ENCODE data around the gene CCDC137.
A peak's percentile ranks its signal among the peaks of the same experiment; 100 is the strongest.

The CCDC137 gene

DNA sequence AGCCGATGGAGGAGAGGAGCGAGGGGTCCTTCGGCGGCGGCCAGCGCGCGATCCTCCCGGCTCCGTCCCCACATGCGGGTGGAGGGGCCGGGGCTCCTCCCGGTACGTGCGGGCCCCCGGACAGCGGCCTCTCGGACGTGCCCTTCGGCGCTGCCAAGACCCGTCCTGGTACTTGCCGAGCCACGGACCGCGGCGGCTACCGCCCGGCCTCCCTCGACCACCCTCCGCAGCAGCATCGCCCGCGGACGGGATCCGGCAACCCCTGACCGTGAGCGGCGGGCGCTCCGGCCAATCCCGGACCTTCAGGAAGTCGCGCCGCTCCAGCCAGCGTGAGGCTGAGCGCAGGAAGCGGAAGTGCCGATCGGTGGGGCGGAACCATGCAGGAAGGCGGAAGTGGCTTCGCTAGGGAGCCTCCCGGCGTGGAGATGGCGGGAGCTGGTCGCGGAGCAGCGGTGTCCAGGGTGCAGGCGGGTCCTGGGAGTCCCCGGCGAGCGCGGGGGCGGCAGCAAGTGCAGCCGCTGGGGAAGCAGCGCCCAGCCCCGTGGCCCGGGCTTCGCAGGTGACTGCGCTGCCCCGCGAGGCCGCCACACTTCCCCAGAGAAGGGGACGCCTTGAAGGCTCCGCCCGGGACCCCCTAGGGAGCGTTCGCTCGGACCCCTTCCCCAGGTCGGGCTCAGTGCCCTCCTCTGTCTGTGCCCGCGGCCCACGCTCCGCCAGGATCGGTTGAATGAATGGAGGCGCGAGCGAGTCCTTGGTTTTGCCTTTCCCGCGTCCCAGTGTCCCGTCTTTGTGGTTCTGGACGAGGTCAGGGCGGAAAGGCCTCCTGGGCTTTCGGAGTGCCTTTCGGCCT is at the start of gene CCDC137, which contains the start of gene OXLD1 (continued):
- TF ChIP-seq ZNF596 (tag by site-specific recombination; IDR thresholded peaks at IDR 0.05) (no peak), ZNF76 (tag by site-specific recombination; IDR thresholded peaks at IDR 0.05; ENCODE audit: borderline replicate concordance, low read depth) (peak; percentile 69; the same call in 1 of the 2 replicates), ZNF223 (tag by site-specific recombination; IDR thresholded peaks at IDR 0.05) (no peak), ZNF302 (tag by site-specific recombination; IDR thresholded peaks at IDR 0.05; ENCODE audit: low read depth) (no peak), ZNF416 (tag by site-specific recombination; IDR thresholded peaks at IDR 0.05) (no peak), ZNF768 (tag by site-specific recombination; IDR thresholded peaks at IDR 0.05) (no peak), ZNF132 (tag by site-specific recombination; IDR thresholded peaks at IDR 0.05; ENCODE audit: borderline replicate concordance) (no peak), SCRT2 (tag by site-specific recombination; IDR thresholded peaks at IDR 0.05) (no peak), ZNF211 (tag by site-specific recombination; IDR thresholded peaks at IDR 0.05; ENCODE audit: low read depth) (no peak), MZF1 (tag by site-specific recombination; IDR thresholded peaks at IDR 0.05; ENCODE audit: borderline replicate concordance) (no peak), ZNF391 (tag by site-specific recombination; IDR thresholded peaks at IDR 0.05; ENCODE audit: borderline replicate concordance, low read depth) (no peak), ZNF433 (tag by site-specific recombination; IDR thresholded peaks at IDR 0.05; ENCODE audit: low read depth) (no peak), ZIC2 (tag by site-specific recombination; IDR thresholded peaks at IDR 0.05) (peak; percentile 82), SP7 (tag by site-specific recombination; IDR thresholded peaks at IDR 0.05) (0 out of 2 replicates have a peak, but pooled peaks have one; percentile 28), ZNF654 (tag by site-specific recombination; IDR thresholded peaks at IDR 0.05; ENCODE audit: low read depth) (no peak), ZNF266 (tag by site-specific recombination; IDR thresholded peaks at IDR 0.05; ENCODE audit: low read depth) (no peak), ZNF529 (tag by site-specific recombination; IDR thresholded peaks at IDR 0.05; ENCODE audit: insufficient replicate concordance) (no peak), ZNF423 (tag by site-specific recombination; IDR thresholded peaks at IDR 0.05) (peak; percentile 35; the same call in 1 of the 2 replicates), ZNF530 (tag by site-specific recombination; IDR thresholded peaks at IDR 0.05; ENCODE audit: low read depth) (no peak), YY2 (tag by site-specific recombination; IDR thresholded peaks at IDR 0.05) (peak; percentile 92), ZNF19 (tag by site-specific recombination; IDR thresholded peaks at IDR 0.05; ENCODE audit: low read depth) (no peak), BCL11B (tag by site-specific recombination; IDR thresholded peaks at IDR 0.05; ENCODE audit: low read depth) (peak; percentile 82; the same call in 1 of the 2 replicates), ZNF521 (tag by site-specific recombination; IDR thresholded peaks at IDR 0.05) (no peak), ZNF155 (tag by site-specific recombination; IDR thresholded peaks at IDR 0.05) (no peak), ZNF174 (tag by site-specific recombination; IDR thresholded peaks at IDR 0.05) (no peak), ZNF610 (tag by site-specific recombination; IDR thresholded peaks at IDR 0.05; ENCODE audit: borderline replicate concordance) (0 out of 2 replicates have a peak, but pooled peaks have one; percentile 12), TCF7L2 (IDR thresholded peaks at IDR 0.05; ENCODE audit: borderline replicate concordance, low read depth, low read length) (no peak)
- TF ChIP-seq, protein P1, sequence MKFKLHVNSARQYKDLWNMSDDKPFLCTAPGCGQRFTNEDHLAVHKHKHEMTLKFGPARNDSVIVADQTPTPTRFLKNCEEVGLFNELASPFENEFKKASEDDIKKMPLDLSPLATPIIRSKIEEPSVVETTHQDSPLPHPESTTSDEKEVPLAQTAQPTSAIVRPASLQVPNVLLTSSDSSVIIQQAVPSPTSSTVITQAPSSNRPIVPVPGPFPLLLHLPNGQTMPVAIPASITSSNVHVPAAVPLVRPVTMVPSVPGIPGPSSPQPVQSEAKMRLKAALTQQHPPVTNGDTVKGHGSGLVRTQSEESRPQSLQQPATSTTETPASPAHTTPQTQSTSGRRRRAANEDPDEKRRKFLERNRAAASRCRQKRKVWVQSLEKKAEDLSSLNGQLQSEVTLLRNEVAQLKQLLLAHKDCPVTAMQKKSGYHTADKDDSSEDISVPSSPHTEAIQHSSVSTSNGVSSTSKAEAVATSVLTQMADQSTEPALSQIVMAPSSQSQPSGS (tag by site-specific recombination; IDR thresholded peaks at IDR 0.05; ENCODE audit: low read depth): no peak
- TF ChIP-seq, protein P2, sequence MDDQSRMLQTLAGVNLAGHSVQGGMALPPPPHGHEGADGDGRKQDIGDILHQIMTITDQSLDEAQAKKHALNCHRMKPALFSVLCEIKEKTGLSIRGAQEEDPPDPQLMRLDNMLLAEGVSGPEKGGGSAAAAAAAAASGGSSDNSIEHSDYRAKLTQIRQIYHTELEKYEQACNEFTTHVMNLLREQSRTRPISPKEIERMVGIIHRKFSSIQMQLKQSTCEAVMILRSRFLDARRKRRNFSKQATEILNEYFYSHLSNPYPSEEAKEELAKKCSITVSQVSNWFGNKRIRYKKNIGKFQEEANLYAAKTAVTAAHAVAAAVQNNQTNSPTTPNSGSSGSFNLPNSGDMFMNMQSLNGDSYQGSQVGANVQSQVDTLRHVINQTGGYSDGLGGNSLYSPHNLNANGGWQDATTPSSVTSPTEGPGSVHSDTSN (CRISPR knock-in tag; IDR thresholded peaks at IDR 0.05): peak; percentile 100
- TF ChIP-seq, protein P3, sequence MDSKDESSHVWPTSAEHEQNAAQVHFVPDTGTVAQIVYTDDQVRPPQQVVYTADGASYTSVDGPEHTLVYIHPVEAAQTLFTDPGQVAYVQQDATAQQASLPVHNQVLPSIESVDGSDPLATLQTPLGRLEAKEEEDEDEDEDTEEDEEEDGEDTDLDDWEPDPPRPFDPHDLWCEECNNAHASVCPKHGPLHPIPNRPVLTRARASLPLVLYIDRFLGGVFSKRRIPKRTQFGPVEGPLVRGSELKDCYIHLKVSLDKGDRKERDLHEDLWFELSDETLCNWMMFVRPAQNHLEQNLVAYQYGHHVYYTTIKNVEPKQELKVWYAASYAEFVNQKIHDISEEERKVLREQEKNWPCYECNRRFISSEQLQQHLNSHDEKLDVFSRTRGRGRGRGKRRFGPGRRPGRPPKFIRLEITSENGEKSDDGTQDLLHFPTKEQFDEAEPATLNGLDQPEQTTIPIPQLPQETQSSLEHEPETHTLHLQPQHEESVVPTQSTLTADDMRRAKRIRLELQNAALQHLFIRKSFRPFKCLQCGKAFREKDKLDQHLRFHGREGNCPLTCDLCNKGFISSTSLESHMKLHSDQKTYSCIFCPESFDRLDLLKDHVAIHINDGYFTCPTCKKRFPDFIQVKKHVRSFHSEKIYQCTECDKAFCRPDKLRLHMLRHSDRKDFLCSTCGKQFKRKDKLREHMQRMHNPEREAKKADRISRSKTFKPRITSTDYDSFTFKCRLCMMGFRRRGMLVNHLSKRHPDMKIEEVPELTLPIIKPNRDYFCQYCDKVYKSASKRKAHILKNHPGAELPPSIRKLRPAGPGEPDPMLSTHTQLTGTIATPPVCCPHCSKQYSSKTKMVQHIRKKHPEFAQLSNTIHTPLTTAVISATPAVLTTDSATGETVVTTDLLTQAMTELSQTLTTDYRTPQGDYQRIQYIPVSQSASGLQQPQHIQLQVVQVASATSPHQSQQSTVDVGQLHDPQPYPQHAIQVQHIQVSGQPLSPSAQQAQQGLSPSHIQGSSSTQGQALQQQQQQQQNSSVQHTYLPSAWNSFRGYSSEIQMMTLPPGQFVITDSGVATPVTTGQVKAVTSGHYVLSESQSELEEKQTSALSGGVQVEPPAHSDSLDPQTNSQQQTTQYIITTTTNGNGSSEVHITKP (tag by site-specific recombination; IDR thresholded peaks at IDR 0.05): peak; percentile 72
- TF ChIP-seq, protein P4, sequence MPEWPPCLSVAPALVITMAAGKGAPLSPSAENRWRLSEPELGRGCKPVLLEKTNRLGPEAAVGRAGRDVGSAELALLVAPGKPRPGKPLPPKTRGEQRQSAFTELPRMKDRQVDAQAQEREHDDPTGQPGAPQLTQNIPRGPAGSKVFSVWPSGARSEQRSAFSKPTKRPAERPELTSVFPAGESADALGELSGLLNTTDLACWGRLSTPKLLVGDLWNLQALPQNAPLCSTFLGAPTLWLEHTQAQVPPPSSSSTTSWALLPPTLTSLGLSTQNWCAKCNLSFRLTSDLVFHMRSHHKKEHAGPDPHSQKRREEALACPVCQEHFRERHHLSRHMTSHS (tag by site-specific recombination; IDR thresholded peaks at IDR 0.05): no peak

All from HEK293 (cell line).